Esophagus squamous epithelium (tissue), 4 donors: ENCODE measurements around the gene GUCY1A1.

Source experiments
- POLR2A ChIP-seq, 4 donors: fragments of 450-650 bp; IDR thresholded peaks; one replicate each; pipeline ENCODE4 v1.6.1; 2017; ENCODE audit warnings: antibody characterized with exemption in 4 of 4, mild to moderate bottlenecking in 4 of 4, moderate library complexity in 3 of 4
- TF ChIP-seq, protein P1 (sequence below), 6 experiments: fragments of 450-650 bp in 4 of 6; fragments of 200-600 bp in 2 of 6; sonication (generic) in 2 of 6; IDR thresholded peaks; one replicate each; pipeline ENCODE4 v1.5.1; 2016 to 2019; ENCODE audit warnings: antibody characterized with exemption in 6 of 6, mild to moderate bottlenecking in 4 of 6, moderate library complexity in 4 of 6

DNA sequence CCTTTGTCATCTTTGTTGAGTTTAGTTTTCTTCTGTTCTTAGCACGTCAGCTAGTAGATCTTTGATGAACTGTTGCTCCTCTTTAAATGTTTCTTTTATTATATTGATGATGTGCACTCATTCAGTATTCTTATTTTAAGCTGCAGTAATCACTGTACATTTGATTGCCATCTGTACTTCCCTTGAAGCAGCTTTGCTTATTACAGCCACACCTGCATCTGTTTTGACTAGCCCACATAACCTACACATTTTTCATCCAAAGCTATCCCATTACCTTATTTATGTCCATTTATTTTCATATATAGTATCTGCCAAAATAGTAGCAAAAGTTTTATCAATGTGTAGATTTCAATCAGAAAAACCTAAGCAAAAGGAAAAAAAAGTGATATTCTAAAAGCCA, 68.3 kb downstream of the GUCY1A1 start:
- no peak for TF ChIP-seq POLR2A (IDR thresholded peaks at IDR 0.05)
- TF ChIP-seq, protein P1, sequence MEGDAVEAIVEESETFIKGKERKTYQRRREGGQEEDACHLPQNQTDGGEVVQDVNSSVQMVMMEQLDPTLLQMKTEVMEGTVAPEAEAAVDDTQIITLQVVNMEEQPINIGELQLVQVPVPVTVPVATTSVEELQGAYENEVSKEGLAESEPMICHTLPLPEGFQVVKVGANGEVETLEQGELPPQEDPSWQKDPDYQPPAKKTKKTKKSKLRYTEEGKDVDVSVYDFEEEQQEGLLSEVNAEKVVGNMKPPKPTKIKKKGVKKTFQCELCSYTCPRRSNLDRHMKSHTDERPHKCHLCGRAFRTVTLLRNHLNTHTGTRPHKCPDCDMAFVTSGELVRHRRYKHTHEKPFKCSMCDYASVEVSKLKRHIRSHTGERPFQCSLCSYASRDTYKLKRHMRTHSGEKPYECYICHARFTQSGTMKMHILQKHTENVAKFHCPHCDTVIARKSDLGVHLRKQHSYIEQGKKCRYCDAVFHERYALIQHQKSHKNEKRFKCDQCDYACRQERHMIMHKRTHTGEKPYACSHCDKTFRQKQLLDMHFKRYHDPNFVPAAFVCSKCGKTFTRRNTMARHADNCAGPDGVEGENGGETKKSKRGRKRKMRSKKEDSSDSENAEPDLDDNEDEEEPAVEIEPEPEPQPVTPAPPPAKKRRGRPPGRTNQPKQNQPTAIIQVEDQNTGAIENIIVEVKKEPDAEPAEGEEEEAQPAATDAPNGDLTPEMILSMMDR (IDR thresholded peaks at IDR 0.05) = no peak
